Measurements from ENCODE around the gene MARCKSL1.

The MARCKSL1 gene

GRCh38 chr1:32352831-32353383 is 16.9 kb upstream of the MARCKSL1 start:
- no peak for DNase-seq (ENCODE audit: low read depth in 2 of 2)

GRCh38 chr1:32352239-32352745 is 16.3 kb upstream of the MARCKSL1 start:
- no peak for DNase-seq (ENCODE audit: low read depth in 2 of 2)

GRCh38 chr1:32351399-32352238 is 15.6 kb upstream of the MARCKSL1 start:
- DNase-seq (ENCODE audit: low read depth in 2 of 2): peak; percentile 84

GRCh38 chr1:32350785-32351398 is 14.9 kb upstream of the MARCKSL1 start:
- DNase-seq (ENCODE audit: low read depth in 2 of 2): peak; percentile 55 to 69

- no peak for DNase-seq (ENCODE audit: low read depth in 2 of 2)
These were observed 13.2 kb upstream of the MARCKSL1 start for GRCh38 chr1:32349211-32349708.

- no peak for DNase-seq (ENCODE audit: low read depth in 2 of 2)
These were observed 10.6 kb upstream of the MARCKSL1 start for GRCh38 chr1:32346532-32347157.

GRCh38 chr1:32345289-32345827 is 9.3 kb upstream of the MARCKSL1 start:
- DNase-seq (ENCODE audit: low read depth in 2 of 2): no peak

- no peak for DNase-seq (ENCODE audit: low read depth in 2 of 2)
These were observed 6.7 kb upstream of the MARCKSL1 start for GRCh38 chr1:32342704-32343103.

GRCh38 chr1:32341971-32342370 is 5.9 kb upstream of the MARCKSL1 start:
- no peak for DNase-seq (ENCODE audit: low read depth in 2 of 2)

- DNase-seq (ENCODE audit: low read depth in 2 of 2): no peak
These were observed 5.2 kb upstream of the MARCKSL1 start for GRCh38 chr1:32341186-32341757.

GRCh38 chr1:32339363-32339978 is 3.4 kb upstream of the MARCKSL1 start:
- no peak for DNase-seq (ENCODE audit: low read depth in 2 of 2)

- no peak for DNase-seq (ENCODE audit: low read depth in 2 of 2)
These were observed 2.7 kb upstream of the MARCKSL1 start for GRCh38 chr1:32338637-32339145.

GRCh38 chr1:32337855-32338636 is 2.0 kb upstream of the MARCKSL1 start:
- DNase-seq (ENCODE audit: low read depth in 2 of 2): no peak

GRCh38 chr1:32336963-32337675 is 1.1 kb upstream of the MARCKSL1 start:
- peak; percentile 47 to 58 for DNase-seq (ENCODE audit: low read depth in 2 of 2)

GRCh38 chr1:32336591-32336932 is 529 bp upstream of the MARCKSL1 start:
- DNase-seq (ENCODE audit: low read depth in 2 of 2): no peak

- DNase-seq (ENCODE audit: low read depth in 2 of 2): no peak
These were observed 571 bp downstream of the MARCKSL1 start for GRCh38 chr1:32335535-32335789.

GRCh38 chr1:32334864-32335534 is 1.0 kb downstream of the MARCKSL1 start:
- DNase-seq (ENCODE audit: low read depth in 2 of 2): peak; percentile 27 to 63

- no peak for DNase-seq (ENCODE audit: low read depth in 2 of 2)
These were observed 1.7 kb downstream of the MARCKSL1 start for GRCh38 chr1:32334274-32334861.

All from stimulated activated CD8-positive, alpha-beta memory T cell treated with anti-CD3 and anti-CD28 coated beads, Interleukin-7, amount 100 ng/mL, for 4 hours (primary cell).